Skeletal muscle satellite cell (primary cell): ENCODE data around the gene SURF1.

Experiments
- H3K27me3 ChIP-seq: 2 replicates; pipeline ENCODE4 v1.7.0; 2013; ENCODE audit warnings: low read length; ENCODE audit not compliant: control insufficient read depth, insufficient read depth
- H3K36me3 ChIP-seq: 2 replicates; pipeline ENCODE4 v1.7.0; 2013; ENCODE audit warnings: mild to moderate bottlenecking, control low read depth, low read length; ENCODE audit not compliant: insufficient read depth
- H3K4me1 ChIP-seq: 2 replicates; pipeline ENCODE4 v1.7.0; 2013; ENCODE audit warnings: low read length; ENCODE audit not compliant: control insufficient read depth, insufficient read depth
- H3K4me2 ChIP-seq: 2 replicates; pipeline ENCODE4 v1.7.0; 2013; ENCODE audit warnings: mild to moderate bottlenecking, low read length
- H3K4me3 ChIP-seq: 2 replicates; pipeline ENCODE4 v1.7.0; 2013; ENCODE audit warnings: low read length
- H3K9ac ChIP-seq: 2 replicates; pipeline ENCODE4 v1.7.0; 2013; ENCODE audit warnings: mild to moderate bottlenecking, low read depth, low read length, moderate library complexity
- H3K9me3 ChIP-seq: replicated peaks from 2 replicates; pipeline ENCODE4 v1.7.0; 2013; ENCODE audit warnings: mild to moderate bottlenecking, control low read depth, low read length

Gene SURF1

GRCh38 chr9:133359399-133360175, 3.3 kb upstream of the SURF1 start:
- Histone ChIP-seq H3K4me2 (no peak overlapping the region), H3K4me1 (peaks cover 35% of the 10 kb centered on the region), H3K4me3 (no peak overlapping the region), H3K9me3 (no peaks in the 10 kb centered on the region), H3K36me3 (peaks cover 54% of the 10 kb centered on the region), H3K9ac (no peak overlapping the region), H3K27me3 (no peaks in the 10 kb centered on the region)

- no peak overlapping the region for H3K4me3 ChIP-seq
- H3K36me3 ChIP-seq: peaks cover 45% of the 10 kb centered on the region
- no peak overlapping the region for H3K9ac ChIP-seq
- H3K27me3 ChIP-seq: no peaks in the 10 kb centered on the region
- H3K9me3 ChIP-seq: no peaks in the 10 kb centered on the region
- peak overlapping the region; percentile 82 for H3K4me2 ChIP-seq
- peaks cover 35% of the 10 kb centered on the region for H3K4me1 ChIP-seq
These were observed 1.4 kb upstream of the SURF1 start for GRCh38 chr9:133357656-133358055.

- H3K9ac ChIP-seq: peak overlapping the region; percentile 88
- no peaks in the 10 kb centered on the region for H3K9me3 ChIP-seq
- peak overlapping the region; percentile 96 for H3K4me2 ChIP-seq
- peaks cover 32% of the 10 kb centered on the region for H3K4me1 ChIP-seq
- H3K4me3 ChIP-seq: peak overlapping the region; percentile 90
- no peaks in the 10 kb centered on the region for H3K27me3 ChIP-seq
- peaks cover 45% of the 10 kb centered on the region for H3K36me3 ChIP-seq
These were observed 368 bp downstream of the SURF1 start for GRCh38 chr9:133355881-133356357.

GRCh38 chr9:133354766-133355165, 1.5 kb downstream of the SURF1 start:
- Histone ChIP-seq H3K36me3 (peaks cover 45% of the 10 kb centered on the region), H3K9ac (no peak overlapping the region), H3K4me2 (peak overlapping the region; percentile 27), H3K4me3 (no peak overlapping the region), H3K4me1 (peaks cover 26% of the 10 kb centered on the region), H3K27me3 (no peaks in the 10 kb centered on the region), H3K9me3 (no peaks in the 10 kb centered on the region)

GRCh38 chr9:133353548-133353947, 2.7 kb downstream of the SURF1 start:
- no peak overlapping the region for H3K4me2 ChIP-seq
- no peak overlapping the region for H3K4me3 ChIP-seq
- peaks cover 52% of the 10 kb centered on the region for H3K36me3 ChIP-seq
- no peaks in the 10 kb centered on the region for H3K27me3 ChIP-seq
- no peak overlapping the region for H3K9ac ChIP-seq
- peaks cover 30% of the 10 kb centered on the region for H3K4me1 ChIP-seq
- no peaks in the 10 kb centered on the region for H3K9me3 ChIP-seq

- Histone ChIP-seq H3K36me3 (peaks cover 56% of the 10 kb centered on the region), H3K9ac (no peak overlapping the region), H3K4me2 (no peak overlapping the region), H3K27me3 (no peaks in the 10 kb centered on the region), H3K4me3 (no peak overlapping the region), H3K9me3 (no peaks in the 10 kb centered on the region), H3K4me1 (peaks cover 30% of the 10 kb centered on the region)
These were observed 3.5 kb downstream of the SURF1 start for GRCh38 chr9:133352635-133353340.

GRCh38 chr9:133351908-133352634, 4.2 kb downstream of the SURF1 start:
- Histone ChIP-seq H3K27me3 (no peaks in the 10 kb centered on the region), H3K4me3 (no peak overlapping the region), H3K9ac (peak overlapping the region; percentile 5), H3K9me3 (no peaks in the 10 kb centered on the region), H3K36me3 (peaks cover 52% of the 10 kb centered on the region), H3K4me2 (no peak overlapping the region), H3K4me1 (peaks cover 25% of the 10 kb centered on the region)

- Histone ChIP-seq H3K4me3 (no peak overlapping the region), H3K9ac (peak overlapping the region; percentile 5), H3K36me3 (peaks cover 52% of the 10 kb centered on the region), H3K9me3 (no peaks in the 10 kb centered on the region), H3K27me3 (no peaks in the 10 kb centered on the region), H3K4me1 (peaks cover 26% of the 10 kb centered on the region), H3K4me2 (no peak overlapping the region)
These were observed 4.8 kb downstream of the SURF1 start for GRCh38 chr9:133351526-133351907.

- no peaks in the 10 kb centered on the region for H3K9me3 ChIP-seq
- H3K27me3 ChIP-seq: no peaks in the 10 kb centered on the region
- peaks cover 66% of the 10 kb centered on the region for H3K36me3 ChIP-seq
- H3K9ac ChIP-seq: peak overlapping the region; percentile 100
- H3K4me1 ChIP-seq: peaks cover 26% of the 10 kb centered on the region
- peak overlapping the region; percentile 100 for H3K4me3 ChIP-seq
- peak overlapping the region; percentile 99 for H3K4me2 ChIP-seq
These were observed 6.2 kb downstream of the SURF1 start for GRCh38 chr9:133349965-133350616.

GRCh38 chr9:133348718-133349573, 7.3 kb downstream of the SURF1 start:
- peak overlapping the region; percentile 99 for H3K4me2 ChIP-seq
- no peaks in the 10 kb centered on the region for H3K27me3 ChIP-seq
- peak overlapping the region; percentile 100 for H3K4me3 ChIP-seq
- peak overlapping the region; percentile 100 for H3K9ac ChIP-seq
- H3K9me3 ChIP-seq: no peaks in the 10 kb centered on the region
- H3K4me1 ChIP-seq: peaks cover 22% of the 10 kb centered on the region
- peaks cover 77% of the 10 kb centered on the region for H3K36me3 ChIP-seq
